Measurements from ENCODE around the gene MMADHC.

The MMADHC gene

DNA sequence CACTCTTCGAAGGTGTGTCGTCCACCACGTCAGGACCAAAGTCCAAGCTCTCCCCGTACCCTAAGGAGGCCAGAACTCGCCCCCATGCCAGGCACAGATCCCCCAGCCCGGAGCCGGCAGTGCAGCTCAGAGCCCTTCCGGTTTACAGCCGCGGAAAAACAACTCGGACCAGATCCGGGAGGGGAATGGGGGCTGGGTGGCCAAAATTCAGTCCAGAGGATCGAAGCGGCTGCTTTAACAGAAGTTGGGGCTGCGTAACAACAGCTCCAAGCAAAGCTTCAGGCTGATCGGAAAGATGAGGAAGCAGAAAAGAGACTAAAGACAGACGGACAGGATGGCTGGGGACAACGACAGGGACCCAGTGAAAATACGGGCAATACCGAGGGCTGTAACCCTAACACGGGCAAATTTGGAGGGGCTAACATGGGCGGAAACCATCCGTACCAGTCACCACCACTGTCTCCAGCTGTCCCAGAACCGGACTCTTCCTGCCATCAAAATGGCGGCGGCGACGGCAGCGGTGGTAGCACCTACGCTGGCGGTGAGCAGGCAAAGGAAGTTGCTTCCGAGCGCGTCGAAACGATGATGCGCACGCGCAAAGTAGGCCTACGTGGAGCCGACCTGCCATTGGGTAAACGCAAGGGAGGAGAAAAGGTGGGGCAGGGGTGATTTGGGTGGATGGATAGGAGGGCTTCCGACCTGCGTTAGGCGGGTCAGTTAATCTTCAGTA lies at the start of gene MMADHC:
Gene MMADHC, minus strand, starts transcription at position 556 of the 730 bp plus-strand sequence. CDS start 678 bp downstream, outside the sequence.
- peak; percentile 95 for DNase-seq

DNA sequence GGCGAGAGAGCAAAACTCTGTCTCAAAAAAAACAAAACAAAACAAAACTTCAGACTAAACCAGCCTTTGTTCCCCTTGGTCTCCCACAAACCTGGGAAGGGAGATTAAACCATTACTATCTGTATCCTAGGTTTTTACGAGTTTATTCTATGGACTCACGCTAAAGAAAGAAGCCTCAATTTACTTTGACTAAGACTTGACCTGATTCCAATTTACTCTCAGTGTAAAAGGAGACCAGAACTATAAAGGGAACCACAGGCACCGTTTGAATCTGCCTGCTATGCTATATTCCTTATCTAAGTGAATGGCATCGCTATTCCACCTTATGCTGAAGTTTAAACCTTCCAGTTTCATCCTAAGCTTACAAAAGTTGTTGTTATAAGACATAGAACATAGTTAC lies 46.5 kb upstream of the MMADHC start:
- no peak for DNase-seq

DNA sequence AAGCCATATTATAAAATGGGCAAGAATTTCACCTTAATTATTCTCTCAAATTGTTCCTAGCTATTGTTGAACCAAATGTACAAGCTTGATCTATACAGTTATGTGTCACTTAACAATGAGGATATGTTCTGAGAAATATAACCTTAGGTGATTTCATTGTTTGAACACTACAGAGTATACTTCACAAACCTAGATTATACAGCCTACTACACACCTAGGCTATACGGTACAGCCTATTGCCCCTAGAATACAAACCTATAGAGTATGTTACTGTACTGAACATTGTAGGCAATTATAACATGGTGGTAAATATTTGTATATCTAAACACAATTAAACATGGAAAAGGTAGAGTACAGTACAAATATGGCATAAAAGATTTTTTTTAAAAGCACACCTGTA lies 42.9 kb upstream of the MMADHC start:
- DNase-seq, result no peak

DNA sequence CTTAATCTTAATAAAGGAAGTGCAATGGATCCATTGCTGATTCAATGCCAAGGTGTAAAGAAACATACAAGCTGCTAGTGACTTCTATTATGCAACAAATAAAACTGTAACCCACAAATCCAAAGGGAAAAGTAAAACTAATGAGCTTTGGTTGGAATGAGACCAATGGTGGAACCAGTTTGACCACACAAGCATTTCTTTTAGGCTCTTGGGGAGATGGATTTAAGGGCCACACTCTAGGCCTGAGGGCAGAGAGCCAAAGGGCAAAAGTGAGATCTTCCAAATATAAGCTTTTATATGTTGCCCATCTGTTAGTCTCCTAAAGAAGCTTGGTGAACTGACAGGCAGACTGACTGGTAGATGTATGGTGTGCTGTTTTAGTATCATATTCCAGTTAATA lies 41.5 kb upstream of the MMADHC start:
- DNase-seq, result no peak

DNA sequence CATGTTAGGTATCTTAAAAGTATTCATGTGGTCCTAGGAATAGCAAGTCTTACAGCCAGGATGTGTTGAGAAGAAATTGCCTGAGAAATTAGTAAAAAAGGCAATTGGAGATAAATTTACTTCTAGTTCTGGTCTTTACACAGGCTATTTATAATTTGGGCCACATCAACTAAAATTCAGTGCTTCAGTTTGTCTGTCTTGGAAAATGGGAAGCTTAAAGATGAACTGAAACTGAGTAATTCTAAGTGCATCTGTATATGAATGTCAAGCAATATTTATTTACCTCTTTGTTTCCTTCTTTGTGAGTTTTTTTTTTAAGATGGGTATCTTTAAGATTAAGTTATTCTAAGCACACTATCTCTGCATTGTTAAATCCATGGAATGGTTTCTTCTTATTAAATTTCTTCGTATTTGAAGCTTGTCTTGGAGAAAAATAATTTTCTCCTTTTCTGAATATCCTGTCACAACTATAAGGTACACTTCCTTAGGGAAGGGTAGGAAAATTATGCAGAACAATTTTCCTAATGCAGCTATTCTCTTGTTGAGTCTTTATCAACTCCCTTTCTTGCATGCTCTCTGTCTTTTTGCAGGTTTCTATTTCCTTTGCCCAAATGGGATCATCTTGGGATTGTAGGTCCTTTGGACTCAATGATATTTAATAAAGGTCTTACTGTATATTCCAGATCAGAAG lies 39.7 kb upstream of the MMADHC start:
- DNase-seq, result no peak

DNA sequence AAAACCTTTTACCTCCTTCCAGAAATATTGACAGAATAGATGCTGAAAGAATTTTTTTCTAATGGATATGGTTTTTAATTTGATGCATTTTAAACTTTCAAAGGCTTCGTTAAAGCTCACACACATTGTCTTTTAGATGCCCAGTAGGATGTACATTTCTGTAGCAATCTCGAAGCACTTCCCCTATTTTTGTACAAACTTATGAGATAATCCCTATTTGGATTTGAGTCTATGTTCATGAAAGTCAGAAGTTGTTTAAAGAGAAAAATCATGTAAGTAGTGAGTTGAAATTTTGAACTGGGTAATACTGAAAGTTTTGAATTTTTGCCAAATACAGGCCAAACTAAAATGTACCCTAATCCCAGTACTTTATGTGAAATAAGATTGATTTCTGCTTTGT lies 38.1 kb upstream of the MMADHC start:
- DNase-seq, result no peak

DNA sequence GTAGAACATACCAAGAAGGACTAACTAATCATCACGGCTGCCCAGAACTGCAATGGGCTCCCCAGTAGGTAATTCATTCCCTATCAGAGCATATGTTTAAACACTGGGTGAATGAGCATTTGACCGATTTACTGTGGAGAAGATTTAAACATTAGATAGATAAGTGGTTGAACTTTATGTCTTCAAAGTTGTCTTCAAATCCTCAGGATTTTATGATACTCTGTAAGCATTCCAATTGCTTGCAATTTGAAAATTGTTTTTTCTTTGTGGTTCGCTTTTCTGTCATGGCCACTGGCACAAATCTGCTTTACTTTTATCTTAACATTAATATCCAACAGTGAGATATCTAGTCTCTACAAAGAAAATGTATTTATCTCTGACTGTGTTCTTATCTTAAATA lies 37.7 kb upstream of the MMADHC start:
- DNase-seq, result no peak

DNA sequence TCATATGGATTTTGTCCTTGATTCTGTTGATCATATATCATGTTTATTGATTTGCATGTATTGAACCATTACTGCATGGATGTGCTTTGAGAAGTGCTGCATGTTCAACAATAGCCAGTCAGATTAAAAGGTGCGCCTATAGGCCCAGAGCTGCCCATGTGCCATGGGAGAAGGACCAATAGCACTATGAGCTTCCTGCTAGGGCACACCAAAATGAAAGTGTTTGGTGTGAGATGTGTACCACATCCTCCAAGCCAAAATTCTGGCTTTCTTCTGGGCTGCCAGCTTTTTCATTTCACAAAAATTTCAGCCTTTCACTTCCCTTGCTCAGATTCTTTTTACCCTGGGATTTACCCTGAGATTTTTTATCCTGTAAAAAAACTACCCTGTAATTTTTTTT lies 34.8 kb upstream of the MMADHC start:
- no peak for DNase-seq

DNA sequence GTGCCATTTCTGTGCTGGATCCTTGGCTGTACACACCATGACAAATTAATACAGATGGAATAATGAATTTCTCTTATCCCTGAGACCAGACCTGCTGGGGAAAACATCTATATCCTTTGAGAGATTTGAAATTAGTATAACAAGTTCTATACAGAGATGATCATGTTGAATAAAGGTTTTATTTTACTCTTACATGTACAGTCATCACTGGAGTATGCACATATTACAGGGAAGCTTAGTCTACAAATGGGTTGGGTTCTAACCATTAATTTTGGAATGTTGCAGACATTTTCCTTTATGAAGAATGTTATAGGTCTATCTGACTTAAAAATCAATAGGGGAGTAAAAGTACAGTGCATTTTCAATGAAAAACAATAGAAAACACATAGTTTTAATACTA lies 29.9 kb upstream of the MMADHC start:
- no peak for DNase-seq

DNA sequence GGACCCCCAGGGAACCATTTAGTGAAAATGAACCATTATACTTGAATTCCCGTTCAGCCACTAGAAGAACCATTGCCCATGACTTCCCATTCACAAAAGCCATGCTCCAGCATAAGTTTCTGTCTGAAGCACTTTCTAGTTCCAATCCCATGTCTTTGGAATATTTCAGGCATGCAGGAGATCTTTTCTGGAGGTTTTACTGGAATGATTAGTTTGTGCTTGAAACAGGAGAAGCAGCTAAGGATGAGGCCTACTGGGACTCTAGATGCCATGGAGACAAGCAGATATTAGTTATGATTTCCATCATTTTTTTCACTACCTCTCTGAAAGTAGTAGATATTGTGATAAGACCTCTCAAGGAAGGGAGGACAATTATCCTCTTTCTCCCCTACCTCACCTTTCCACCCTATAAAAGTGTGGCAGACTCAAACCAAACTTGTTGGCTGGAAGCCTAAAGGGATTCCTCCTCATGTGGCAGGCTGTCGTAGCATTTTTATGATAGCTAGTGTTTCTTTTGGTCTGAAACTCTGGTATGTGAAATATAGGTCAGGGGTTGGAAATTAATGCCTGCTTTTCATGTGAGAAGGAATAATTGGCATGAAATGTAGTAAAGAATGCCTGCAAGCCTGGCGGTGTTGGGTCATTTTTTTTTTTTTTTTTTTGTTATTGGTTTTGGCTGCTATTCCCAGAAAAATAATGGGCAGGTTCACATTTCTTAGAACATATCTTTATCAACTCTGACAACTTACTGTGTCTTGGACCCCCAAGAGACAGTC lies 29.3 kb upstream of the MMADHC start:
- DNase-seq, result no peak

DNA sequence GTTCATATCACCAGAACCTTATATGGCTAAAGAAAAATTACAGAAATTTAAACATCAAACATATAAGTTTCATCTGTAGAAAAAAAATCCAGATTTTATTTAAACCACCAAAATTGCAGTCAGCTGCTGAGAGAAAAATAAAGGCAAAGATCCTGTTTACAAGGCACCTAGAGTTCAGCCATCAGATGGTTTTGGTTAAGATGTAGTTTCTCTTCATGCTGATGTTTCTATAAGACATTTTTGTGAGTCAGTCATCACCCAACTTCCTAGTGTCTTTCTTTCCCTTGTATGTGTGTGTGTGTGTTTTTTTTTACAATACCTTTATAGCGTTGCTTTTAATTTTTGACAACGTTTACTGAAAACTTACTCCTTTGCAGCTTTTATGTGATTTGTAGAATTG lies 26.1 kb upstream of the MMADHC start:
- no peak for DNase-seq

DNA sequence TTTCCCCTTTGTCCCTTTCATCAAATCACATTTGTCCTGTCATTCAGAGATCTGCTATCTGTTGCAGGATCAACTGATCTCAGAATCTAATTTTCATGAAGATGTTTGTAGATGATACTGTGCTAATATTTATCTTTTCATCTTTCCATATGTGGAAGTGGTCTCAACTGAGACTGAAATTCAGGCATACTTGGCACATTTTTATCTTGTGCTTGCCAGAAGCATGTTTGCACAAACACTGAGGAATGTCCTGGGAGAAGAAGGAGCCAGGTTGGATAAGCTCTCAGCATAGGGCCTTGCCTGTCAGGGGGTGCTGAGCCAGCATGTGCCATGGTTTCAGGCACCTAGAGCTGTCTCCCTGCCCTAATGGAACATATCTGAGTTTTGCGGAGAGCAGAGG lies 24.5 kb upstream of the MMADHC start:
- no peak for DNase-seq

DNA sequence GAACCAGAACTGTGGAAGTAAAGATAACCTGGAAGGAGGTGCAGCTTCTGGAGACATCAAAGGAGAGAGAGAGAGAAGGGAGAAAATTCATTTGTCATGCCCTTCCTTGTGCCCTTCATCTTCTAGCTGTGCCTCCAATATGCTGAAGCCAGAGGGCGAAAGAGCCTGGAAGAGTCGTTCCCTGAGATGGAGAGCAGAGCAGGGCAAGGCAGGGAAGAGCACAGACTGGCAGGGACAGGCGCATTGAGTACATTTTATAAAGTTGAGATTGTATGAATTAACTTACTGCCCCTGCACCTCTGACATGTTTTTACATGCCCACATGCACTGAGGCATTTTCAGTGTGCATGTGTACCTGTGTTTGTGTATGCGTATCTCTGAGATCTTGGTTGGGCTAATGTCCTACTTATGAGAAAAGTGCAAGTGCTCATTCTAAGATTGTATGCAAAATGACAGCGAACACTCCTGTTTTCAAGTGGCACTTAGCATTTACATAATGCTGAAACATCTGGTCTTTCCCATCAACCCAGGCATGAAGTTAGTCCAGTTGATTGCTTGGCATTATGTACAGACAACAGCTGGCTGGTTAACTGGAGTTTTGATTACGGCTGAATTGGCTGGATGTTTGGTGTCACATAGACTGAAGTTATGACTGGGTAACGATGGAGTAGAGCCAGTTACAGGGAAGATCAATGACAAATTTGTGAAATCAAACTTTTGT lies 23.7 kb upstream of the MMADHC start:
- DNase-seq, result no peak

DNA sequence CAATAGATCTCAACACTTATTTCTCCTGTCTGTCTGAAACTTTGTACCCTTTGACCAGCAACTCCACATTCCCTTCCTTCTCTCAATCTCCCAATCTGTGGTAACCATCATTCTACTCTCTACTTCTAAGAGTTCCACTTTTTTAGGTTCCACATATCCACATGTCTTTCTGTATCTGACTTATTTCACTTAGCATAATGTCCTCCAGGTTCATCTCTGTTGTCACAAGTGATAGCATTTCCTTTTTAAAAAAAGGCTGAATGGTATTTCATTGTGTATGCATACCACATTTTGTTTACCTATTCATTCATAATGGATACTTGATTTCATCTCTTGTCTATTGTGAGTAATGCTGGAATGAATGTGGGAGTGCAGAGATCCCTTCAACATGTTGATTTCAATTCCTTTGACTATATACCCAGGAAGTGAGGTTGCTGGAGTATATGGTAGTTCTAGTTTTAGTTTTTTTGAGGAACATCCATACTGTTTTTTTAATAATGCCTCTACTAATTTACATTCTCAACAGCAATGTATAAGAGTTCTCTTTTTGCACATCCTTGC lies 18.8 kb upstream of the MMADHC start:
- no peak for DNase-seq

DNA sequence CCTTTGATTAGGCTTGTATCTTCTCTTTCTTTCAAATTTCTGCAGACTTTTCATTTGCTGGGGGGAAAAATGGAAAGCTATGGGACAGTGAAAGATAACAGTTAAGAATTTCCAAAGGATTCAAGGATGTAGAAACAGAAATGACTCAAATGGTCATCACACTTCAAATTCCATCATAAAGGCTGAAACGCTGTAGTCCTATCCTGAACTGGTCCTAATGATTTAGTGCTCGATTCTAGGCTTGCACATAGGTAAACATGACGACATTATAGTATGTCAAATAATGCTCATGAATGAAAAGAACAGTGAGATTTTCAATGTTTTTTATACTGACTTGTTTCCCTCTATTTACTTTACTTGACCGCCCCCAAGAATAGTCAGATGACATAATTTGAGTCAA lies 15.7 kb upstream of the MMADHC start:
- no peak for DNase-seq

DNA sequence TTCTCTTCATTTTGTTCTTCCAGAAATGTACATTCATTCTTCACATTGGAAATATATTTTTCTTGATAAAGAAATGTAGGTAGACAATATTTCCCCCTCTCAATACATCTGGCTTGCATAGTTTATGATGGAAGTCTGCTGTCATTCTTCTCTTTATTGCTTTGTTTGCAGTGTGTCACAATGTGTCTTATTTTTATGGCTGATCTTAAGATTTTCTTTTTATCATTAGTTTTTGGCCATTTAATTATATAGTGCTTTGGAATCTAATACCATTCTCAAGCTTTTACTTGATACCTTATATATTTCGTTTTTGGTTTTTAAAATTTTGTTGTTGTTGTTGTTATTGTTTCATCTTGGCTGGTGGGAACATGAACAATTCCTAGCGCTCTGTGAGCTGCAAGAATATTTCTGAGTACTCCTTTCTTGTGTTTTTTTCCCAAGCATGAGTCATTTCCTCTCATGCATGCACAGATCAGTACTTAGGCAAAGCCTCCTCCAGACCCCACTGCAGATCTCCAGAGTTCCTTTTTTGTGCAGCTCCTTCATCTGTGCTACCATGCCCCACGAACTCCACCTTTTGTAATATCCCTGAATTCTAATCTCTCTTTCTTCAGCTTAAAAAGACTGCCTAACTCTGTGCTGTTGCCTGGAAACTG lies 13.7 kb upstream of the MMADHC start:
- no peak for DNase-seq

DNA sequence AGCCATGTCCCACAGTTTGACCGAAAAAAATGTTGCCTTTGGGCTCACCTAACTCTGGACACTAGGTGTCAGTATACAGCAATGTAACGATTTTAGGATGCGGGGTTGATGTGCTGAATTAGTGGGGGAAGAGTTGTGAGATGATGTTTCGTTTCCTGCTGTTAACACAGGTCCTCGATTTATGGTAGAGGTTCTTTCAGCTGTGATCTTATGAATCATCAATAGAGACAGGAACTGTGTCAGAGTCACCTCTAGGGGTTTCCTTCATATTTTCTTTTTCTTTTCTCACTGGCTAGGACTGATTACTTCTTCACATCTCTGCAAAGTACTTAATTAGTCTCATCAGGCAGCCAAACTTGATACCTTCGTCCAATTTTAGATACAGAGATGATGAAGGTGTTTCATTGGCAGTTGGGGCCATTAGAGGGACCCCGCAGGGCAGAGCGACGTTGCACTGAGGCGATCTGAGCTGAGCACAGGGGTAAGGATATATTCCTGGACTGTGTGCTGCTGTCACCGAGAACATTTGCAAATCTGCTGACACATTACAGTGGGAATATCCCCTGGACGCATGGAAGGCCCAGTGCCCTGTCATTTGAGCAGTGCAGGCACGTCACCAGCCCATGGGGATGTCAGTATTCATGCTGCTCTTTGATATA lies 10.2 kb upstream of the MMADHC start:
- DNase-seq, result peak; percentile 77

DNA sequence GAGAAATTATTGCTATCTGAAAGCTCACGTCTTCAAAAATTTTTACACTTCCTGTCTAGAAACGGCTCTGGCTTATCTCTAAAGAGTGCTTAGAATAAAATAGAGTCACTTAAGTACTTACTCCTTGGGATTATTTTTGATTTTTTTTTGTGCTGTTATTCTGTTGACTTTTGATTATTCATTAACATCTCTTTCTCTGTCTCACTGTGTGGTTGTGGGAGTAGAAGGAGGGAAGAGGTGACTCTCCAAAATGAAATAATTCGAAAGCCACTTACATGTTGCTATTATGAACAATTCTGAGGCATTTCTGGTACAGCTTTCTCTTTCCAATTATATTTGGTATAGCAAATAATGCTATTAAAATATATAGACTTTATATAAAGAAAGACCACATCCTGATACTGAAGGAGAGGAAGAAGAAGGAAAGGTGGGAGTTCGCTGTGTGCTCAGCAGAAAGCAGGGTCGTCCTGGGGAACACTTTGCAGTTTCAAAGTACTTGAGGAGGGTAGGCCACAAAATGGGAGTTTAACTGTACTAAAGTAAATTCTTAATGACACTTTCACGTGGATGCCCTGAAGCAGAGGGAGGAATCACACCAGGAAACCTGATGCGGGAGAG lies 9.6 kb upstream of the MMADHC start:
- no peak for DNase-seq

DNA sequence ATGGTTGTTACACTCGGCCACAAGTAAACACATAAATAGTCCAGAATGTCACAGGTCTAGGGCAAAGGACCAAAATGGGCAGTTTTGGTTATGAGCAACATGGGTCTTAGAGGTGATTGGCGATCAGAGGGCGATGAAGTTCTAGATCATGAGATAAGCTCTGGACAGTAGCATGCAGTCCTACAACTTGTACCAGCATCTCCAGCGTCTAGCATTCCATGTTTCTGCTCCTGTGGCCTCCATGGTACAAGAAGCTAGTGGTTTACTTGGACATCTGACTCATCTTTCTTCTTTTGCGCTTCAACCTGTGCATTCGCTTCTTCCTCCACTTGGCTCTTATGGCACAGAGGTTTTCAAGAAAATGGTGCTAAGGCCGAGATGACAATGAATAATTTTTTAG lies 8.9 kb upstream of the MMADHC start:
- no peak for DNase-seq

DNA sequence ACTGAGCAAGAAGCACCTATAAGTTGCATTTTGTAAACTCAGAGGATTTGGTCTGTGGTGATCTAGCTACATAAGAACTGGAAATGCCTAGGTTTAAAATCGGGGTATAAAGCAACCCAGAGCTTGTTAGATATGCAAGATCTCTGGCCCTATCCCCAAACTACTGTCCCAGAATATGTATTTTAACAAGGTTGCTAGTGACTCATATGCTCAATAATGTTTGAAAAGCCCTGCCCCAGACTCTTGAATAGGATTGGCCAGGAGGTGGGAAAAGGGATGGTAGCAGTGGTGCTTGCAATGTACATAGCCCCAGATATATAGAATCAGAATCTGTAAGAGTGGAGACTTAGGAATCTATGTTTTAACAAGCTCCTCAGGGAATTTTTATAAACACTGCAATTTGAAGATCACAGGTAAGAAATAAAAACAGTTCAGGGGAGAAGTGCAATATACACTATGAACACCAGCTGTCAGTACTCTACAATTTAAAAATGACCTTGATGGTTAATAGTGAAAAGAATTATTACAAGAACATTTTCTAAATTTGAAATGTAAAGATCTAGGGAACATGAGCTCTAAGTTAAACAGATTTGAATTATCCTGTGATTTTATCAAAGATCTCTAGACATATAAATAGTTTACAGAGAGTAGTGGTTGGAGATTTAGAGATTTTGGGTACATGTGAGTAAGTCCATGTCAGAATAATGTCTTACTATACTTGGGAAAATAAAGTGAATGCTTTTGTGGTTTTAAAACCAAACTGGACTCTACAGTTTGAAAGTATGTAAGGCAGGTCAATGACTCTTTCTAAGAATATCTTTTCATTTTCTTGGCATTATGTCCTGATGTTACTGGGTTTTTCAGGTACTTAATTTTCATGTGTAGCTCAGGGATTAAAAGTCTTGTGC lies 7.7 kb upstream of the MMADHC start:
- no peak for DNase-seq

All from CD4-positive, alpha-beta T cell treated with Interleukin-10 for 1 hour (primary cell).